Naive thymus-derived CD4-positive, alpha-beta T cell (primary cell): ENCODE data around the gene TRPC5OS. TPM values are rescaled to one million over a fixed set of nuclear protein-coding genes. Genes with fewer than 3 reads are reported as not detected.

Experiments used
- ATAC-seq: fragments of 150-1000 bp; cut with Tn5 transposase; 2 replicates; pipeline ENCODE4 v1.10.0; 2021; ENCODE audit warnings: mild to moderate bottlenecking, moderate library complexity
- CTCF ChIA-PET: fragments of 350-600 bp; sonication (Branson Sonifier 250); formaldehyde crosslinking; loops from one replicate; lab custom pipeline; 2021; ENCODE audit warnings: antibody characterized with exemption; lab: Charles Lee
- POLR2A ChIA-PET: fragments of 350-600 bp; sonication (Branson Sonifier 250); formaldehyde crosslinking; loops from one replicate; lab custom pipeline; 2021; ENCODE audit warnings: antibody characterized with exemption, inconsistent platforms; lab: Charles Lee
- DNase-seq, 9 donors: peaks; one replicate each; pipeline versions ENCODE4 v3.0.0 to v3.0.0-alpha.2; 2020 to 2022; ENCODE audit warnings: mixed read lengths in 1 of 9
- H3K27ac ChIP-seq: one replicate; pipeline ENCODE4 v1.7.0; 2013; ENCODE audit warnings: mild to moderate bottlenecking, low read depth, low read length, moderate library complexity
- H3K27me3 ChIP-seq, 2 donors: one replicate each; pipeline ENCODE4 v1.7.0; 2013; ENCODE audit warnings: low read length in 2 of 2, mild to moderate bottlenecking in 2 of 2, moderate library complexity in 2 of 2; ENCODE audit not compliant: control insufficient read depth in 2 of 2, insufficient read depth in 2 of 2
- H3K36me3 ChIP-seq, 3 experiments: 1 replicate in 2 of 3; 2 replicates in 1 of 3; pipeline ENCODE4 v1.7.0; 2013; ENCODE audit warnings: low read length in 3 of 3, mild to moderate bottlenecking in 3 of 3, moderate library complexity in 1 of 3; ENCODE audit not compliant: insufficient read depth in 3 of 3, control insufficient read depth in 2 of 3
- H3K4me1 ChIP-seq, 2 donors: one replicate each; pipeline ENCODE4 v1.7.0; 2013; ENCODE audit warnings: low read length in 2 of 2, mild to moderate bottlenecking in 2 of 2, moderate library complexity in 1 of 2; ENCODE audit not compliant: control insufficient read depth in 2 of 2, insufficient read depth in 2 of 2
- H3K4me3 ChIP-seq: 2 replicates; pipeline ENCODE4 v1.7.0; 2013; ENCODE audit warnings: mild to moderate bottlenecking, low read length
- H3K9me3 ChIP-seq, 3 experiments: 1 replicate in 2 of 3; 2 replicates in 1 of 3; pipeline ENCODE4 v1.7.0; 2013; ENCODE audit warnings: low read length in 3 of 3; ENCODE audit not compliant: control insufficient read depth in 2 of 3
- H3K27ac Mint-ChIP-seq, 9 donors: one replicate each; pipeline ENCODE4 v1.8.0; 2020 to 2022; ENCODE audit warnings: mixed read lengths in 9 of 9, mild to moderate bottlenecking in 8 of 9, moderate library complexity in 5 of 9, inconsistent platforms in 2 of 9
- H3K27me3 Mint-ChIP-seq, 5 donors: one replicate each; pipeline ENCODE4 v1.8.0; 2021 to 2022; ENCODE audit warnings: mixed read lengths in 5 of 5, mild to moderate bottlenecking in 1 of 5
- H3K36me3 Mint-ChIP-seq, 5 donors: one replicate each; pipeline ENCODE4 v1.8.0; 2020 to 2022; ENCODE audit warnings: mixed read lengths in 5 of 5, mild to moderate bottlenecking in 3 of 5, inconsistent platforms in 1 of 5
- H3K4me1 Mint-ChIP-seq, 7 donors: one replicate each; pipeline ENCODE4 v1.8.0; 2020 to 2022; ENCODE audit warnings: mixed read lengths in 7 of 7, mild to moderate bottlenecking in 3 of 7, inconsistent platforms in 1 of 7
- H3K4me3 Mint-ChIP-seq, 10 donors: one replicate each; pipeline ENCODE4 v1.8.0; 2020 to 2022; ENCODE audit warnings: mild to moderate bottlenecking in 10 of 10, mixed read lengths in 10 of 10, moderate library complexity in 6 of 10, inconsistent platforms in 2 of 10
- H3K9me3 Mint-ChIP-seq, 11 donors: one replicate each; pipeline ENCODE4 v1.8.0; 2020 to 2022; ENCODE audit warnings: mixed read lengths in 11 of 11, mild to moderate bottlenecking in 4 of 11, inconsistent platforms in 1 of 11, moderate library complexity in 1 of 11
- intact Hi-C, 2 donors: fragments of 100-400 bp; cut with micrococcal nuclease; formaldehyde crosslinking; loops; one replicate each; pipeline ENCODE4 v1.15.1; 2023
- polyA plus RNA-seq, 2 donors: library from polyadenylated mRNA; unstranded; fragments of 300-500 nt; fragmentation: Illumina TruSeq; gene quantifications; one replicate each; pipeline ENCODE4 v1.2.3, GENCODE V29; 2021
- total RNA-seq, 6 experiments: library from RNA in 5 of 6; stranded (reverse) in 5 of 6; gene quantifications; 1 replicate in 5 of 6; 2 replicates in 1 of 6; pipeline ENCODE4 v1.2.3 and lab custom pipeline; 2021 to 2026

TRPC5OS gene
- total and polyA plus RNA-seq, 7 experiments from 2014 or later: not detected

- H3K27ac Mint-ChIP-seq: no peak overlapping the region
- Histone ChIP-seq H3K9me3 (no peaks in the 10 kb centered on the region), H3K4me1 (no peaks in the 10 kb centered on the region), H3K36me3 (no peaks in the 10 kb centered on the region), H3K27ac (no peak overlapping the region), H3K27me3 (no peaks in the 10 kb centered on the region), H3K4me3 (no peak overlapping the region)
- peak in 4 of 9 donors; percentile 5 to 22 (median 10) for DNase-seq
- no peak overlapping the region for H3K4me3 Mint-ChIP-seq
- intact Hi-C loops: loop anchor here (1.0 to 10.0 kb wide), 3 partner anchors 773 to 865 kb away; no protein-coding TSS in a partner anchor
- peaks cover 0 to 7% (median 0%) of the 10 kb centered on the region in 7 donors for H3K4me1 Mint-ChIP-seq
- no peaks in the 10 kb centered on the region for H3K9me3 Mint-ChIP-seq
- ChIA-PET POLR2A (no interaction called here), CTCF (no interaction called here)
- no peaks in the 10 kb centered on the region for H3K36me3 Mint-ChIP-seq
- peaks cover 0 to 10% (median 4%) of the 10 kb centered on the region in 5 donors for H3K27me3 Mint-ChIP-seq
- ATAC-seq: no peak
Observed at GRCh38 chrX:111869639-111870034, 6.3 kb upstream of the TRPC5OS start.

- H3K9me3 ChIP-seq: no peaks in the 10 kb centered on the region
- H3K27me3 Mint-ChIP-seq: peaks cover 3 to 12% (median 4%) of the 10 kb centered on the region in 5 donors
- H3K27ac ChIP-seq: no peak overlapping the region
- H3K4me3 Mint-ChIP-seq: no peak overlapping the region
- H3K4me3 ChIP-seq: no peak overlapping the region
- no peak overlapping the region for H3K27ac Mint-ChIP-seq
- ATAC-seq: no peak
- H3K4me1 ChIP-seq: no peaks in the 10 kb centered on the region
- H3K9me3 Mint-ChIP-seq: no peaks in the 10 kb centered on the region
- ChIA-PET CTCF (no interaction called here), POLR2A (no interaction called here)
- no peaks in the 10 kb centered on the region for H3K27me3 ChIP-seq
- intact Hi-C loops: no loop called here
- H3K4me1 Mint-ChIP-seq: peaks cover 0 to 3% (median 0%) of the 10 kb centered on the region in 7 donors
- H3K36me3 Mint-ChIP-seq: no peaks in the 10 kb centered on the region
- H3K36me3 ChIP-seq: no peaks in the 10 kb centered on the region
- DNase-seq: no peak
Observed at GRCh38 chrX:111874241-111874640, 1.7 kb upstream of the TRPC5OS start.

- Mint-ChIP-seq H3K9me3 (no peaks in the 10 kb centered on the region), H3K27me3 (peaks cover 0 to 8% (median 3%) of the 10 kb centered on the region in 5 donors), H3K27ac (no peak overlapping the region), H3K4me3 (no peak overlapping the region), H3K36me3 (no peaks in the 10 kb centered on the region), H3K4me1 (no peaks in the 10 kb centered on the region)
- Histone ChIP-seq H3K27ac (no peak overlapping the region), H3K9me3 (no peaks in the 10 kb centered on the region), H3K27me3 (no peaks in the 10 kb centered on the region), H3K4me3 (no peak overlapping the region), H3K4me1 (no peaks in the 10 kb centered on the region), H3K36me3 (no peaks in the 10 kb centered on the region)
- POLR2A ChIA-PET: no interaction called here
- DNase-seq (no peak), ATAC-seq (no peak)
- CTCF ChIA-PET: no interaction called here
- intact Hi-C loops: no loop called here
Observed at GRCh38 chrX:111876646-111877045, 665 bp downstream of the TRPC5OS start.

GRCh38 chrX:111877681-111878080 lies 1.7 kb downstream of the TRPC5OS start:
- H3K4me1 ChIP-seq: no peaks in the 10 kb centered on the region
- Mint-ChIP-seq H3K27ac (no peak overlapping the region), H3K27me3 (peaks cover 0 to 8% (median 3%) of the 10 kb centered on the region in 5 donors), H3K36me3 (no peaks in the 10 kb centered on the region), H3K9me3 (no peaks in the 10 kb centered on the region), H3K4me1 (no peaks in the 10 kb centered on the region), H3K4me3 (no peak overlapping the region)
- DNase-seq (no peak), ATAC-seq (no peak)
- no peaks in the 10 kb centered on the region for H3K36me3 ChIP-seq
- H3K4me3 ChIP-seq: no peak overlapping the region
- POLR2A ChIA-PET: no interaction called here
- no peaks in the 10 kb centered on the region for H3K27me3 ChIP-seq
- no peaks in the 10 kb centered on the region for H3K9me3 ChIP-seq
- intact Hi-C loops: no loop called here
- CTCF ChIA-PET: no interaction called here
- no peak overlapping the region for H3K27ac ChIP-seq

GRCh38 chrX:111880735-111881134 lies 4.8 kb downstream of the TRPC5OS start:
- no peaks in the 10 kb centered on the region for H3K4me1 Mint-ChIP-seq
- no peak overlapping the region for H3K4me3 ChIP-seq
- POLR2A ChIA-PET: no interaction called here
- no peak overlapping the region for H3K4me3 Mint-ChIP-seq
- DNase-seq: no peak
- CTCF ChIA-PET: no interaction called here
- no peak for ATAC-seq
- H3K9me3 Mint-ChIP-seq: no peaks in the 10 kb centered on the region
- intact Hi-C loops: no loop called here
- H3K9me3 ChIP-seq: no peaks in the 10 kb centered on the region
- no peaks in the 10 kb centered on the region for H3K27me3 ChIP-seq
- no peaks in the 10 kb centered on the region for H3K36me3 ChIP-seq
- H3K36me3 Mint-ChIP-seq: no peaks in the 10 kb centered on the region
- H3K27ac ChIP-seq: no peak overlapping the region
- no peaks in the 10 kb centered on the region for H3K4me1 ChIP-seq
- H3K27me3 Mint-ChIP-seq: peaks cover 0 to 5% (median 0%) of the 10 kb centered on the region in 5 donors
- no peak overlapping the region for H3K27ac Mint-ChIP-seq

GRCh38 chrX:111881715-111882114 lies 5.7 kb downstream of the TRPC5OS start:
- ChIA-PET POLR2A (no interaction called here), CTCF (no interaction called here)
- no peak for ATAC-seq
- Mint-ChIP-seq H3K4me3 (no peak overlapping the region), H3K4me1 (no peaks in the 10 kb centered on the region), H3K36me3 (no peaks in the 10 kb centered on the region), H3K9me3 (no peaks in the 10 kb centered on the region), H3K27ac (no peak overlapping the region), H3K27me3 (peaks cover 0 to 5% (median 0%) of the 10 kb centered on the region in 5 donors)
- Histone ChIP-seq H3K4me1 (no peaks in the 10 kb centered on the region), H3K27ac (no peak overlapping the region), H3K9me3 (no peaks in the 10 kb centered on the region), H3K4me3 (no peak overlapping the region), H3K27me3 (no peaks in the 10 kb centered on the region), H3K36me3 (no peaks in the 10 kb centered on the region)
- DNase-seq: no peak
- intact Hi-C loops: no loop called here

GRCh38 chrX:111886678-111887077 lies 10.7 kb downstream of the TRPC5OS start:
- DNase-seq (no peak), ATAC-seq (no peak)
- Mint-ChIP-seq H3K36me3 (no peaks in the 10 kb centered on the region), H3K9me3 (no peaks in the 10 kb centered on the region), H3K27ac (no peak overlapping the region), H3K4me1 (no peaks in the 10 kb centered on the region), H3K4me3 (no peak overlapping the region), H3K27me3 (no peaks in the 10 kb centered on the region)
- Histone ChIP-seq H3K9me3 (no peaks in the 10 kb centered on the region), H3K27me3 (no peaks in the 10 kb centered on the region), H3K4me1 (no peaks in the 10 kb centered on the region), H3K27ac (no peak overlapping the region), H3K4me3 (no peak overlapping the region), H3K36me3 (no peaks in the 10 kb centered on the region)
- POLR2A ChIA-PET: no interaction called here
- intact Hi-C loops: no loop called here
- CTCF ChIA-PET: no interaction called here
